PFSK-1 (cell line): ENCODE results near the gene GPR137B.

ENCODE experiments used
- POLR2AphosphoS5 ChIP-seq: IDR thresholded peaks from 2 replicates; pipeline ENCODE4 v1.6.1; 2012; ENCODE audit warnings: low read depth, mild to moderate bottlenecking, control low read depth, low read length, moderate library complexity
- REST ChIP-seq, 2 experiments: IDR thresholded peaks; 2 replicates each; pipeline versions ENCODE4 v1.6.1 to v1.8.0; 2011 to 2012; ENCODE audit warnings: low read depth in 2 of 2, low read length in 2 of 2, control low read depth in 1 of 2, inconsistent platforms in 1 of 2, mild to moderate bottlenecking in 1 of 2, moderate library complexity in 1 of 2; ENCODE audit not compliant: insufficient read depth in 1 of 2

GRCh38 chr1:236092899-236093298 is 49.4 kb upstream of the GPR137B start:
- TF ChIP-seq POLR2AphosphoS5 (no peak), REST (IDR thresholded peaks at IDR 0.05; ENCODE audit: insufficient read depth in 1 of 2, low read depth in 2 of 2, low read length in 2 of 2) (no peak)
